Activated T-helper 2 cell treated with anti-CD3 and anti-CD28 coated beads, Interferon-gamma antibody, Interleukin-2, Interleukin-4, amounts not matched to agents 10 μg/mL and 5 μg/mL and 100 μg/mL, durations not matched to agents 14 hours and 24 hours and 36 hours (primary cell): ENCODE results near the gene MYRFL. TPM values are rescaled to one million over a fixed set of nuclear protein-coding genes. Genes with fewer than 3 reads are reported as not detected.

ENCODE experiments used
- DNase-seq: peaks from one replicate; pipeline ENCODE4 v3.0.0; 2021; ENCODE audit warnings: low spot score
- H3K27ac Mint-ChIP-seq: one replicate; pipeline ENCODE4 v1.8.0; 2021; ENCODE audit warnings: mixed read lengths
- H3K27me3 Mint-ChIP-seq: one replicate; pipeline ENCODE4 v1.8.0; 2021; ENCODE audit warnings: low read depth, mixed read lengths
- H3K36me3 Mint-ChIP-seq: one replicate; pipeline ENCODE4 v1.8.0; 2021; ENCODE audit warnings: low read depth, mixed read lengths
- H3K4me1 Mint-ChIP-seq: one replicate; pipeline ENCODE4 v1.8.0; 2021; ENCODE audit warnings: low read depth, mixed read lengths
- H3K4me3 Mint-ChIP-seq: one replicate; pipeline ENCODE4 v1.8.0; 2021; ENCODE audit warnings: low read depth, mild to moderate bottlenecking, moderate library complexity, mixed read lengths
- H3K9me3 Mint-ChIP-seq: one replicate; pipeline ENCODE4 v1.8.0; 2021; ENCODE audit warnings: mixed read lengths
- intact Hi-C: fragments of 100-400 bp; cut with micrococcal nuclease; formaldehyde crosslinking; loops from one replicate; pipeline ENCODE4 v1.15.1; 2023
- total RNA-seq: library from RNA; stranded (reverse); gene quantifications from 2 replicates; pipeline ENCODE4 v1.2.3, GENCODE V29; 2022

The MYRFL gene
- total RNA-seq, 1 donor from 2014 or later, result not detected

GRCh38 chr12:69966409-69966808 is 141.4 kb downstream of the MYRFL start:
- no peaks in the 10 kb centered on the region for H3K9me3 Mint-ChIP-seq
- H3K4me3 Mint-ChIP-seq, result no peak overlapping the region
- no peak overlapping the region for H3K27ac Mint-ChIP-seq
- H3K4me1 Mint-ChIP-seq, result no peaks in the 10 kb centered on the region
- H3K27me3 Mint-ChIP-seq, result no peaks in the 10 kb centered on the region
- H3K36me3 Mint-ChIP-seq, result no peaks in the 10 kb centered on the region
- intact Hi-C loops, result no loop called here
- DNase-seq, result no peak

- Mint-ChIP-seq H3K27ac (no peak overlapping the region), H3K4me3 (no peak overlapping the region), H3K27me3 (no peaks in the 10 kb centered on the region), H3K9me3 (no peaks in the 10 kb centered on the region), H3K36me3 (no peaks in the 10 kb centered on the region), H3K4me1 (no peaks in the 10 kb centered on the region)
- intact Hi-C loops, result no loop called here
- no peak for DNase-seq
These were observed 141.8 kb downstream of the MYRFL start for GRCh38 chr12:69966839-69967238.

GRCh38 chr12:69969011-69969410 is 144.0 kb downstream of the MYRFL start:
- Mint-ChIP-seq H3K4me3 (no peak overlapping the region), H3K36me3 (no peaks in the 10 kb centered on the region), H3K27me3 (no peaks in the 10 kb centered on the region), H3K9me3 (no peaks in the 10 kb centered on the region), H3K4me1 (no peaks in the 10 kb centered on the region), H3K27ac (no peak overlapping the region)
- no peak for DNase-seq
- intact Hi-C loops, result no loop called here

GRCh38 chr12:69972136-69972535 is 147.1 kb downstream of the MYRFL start:
- DNase-seq, result no peak
- no peaks in the 10 kb centered on the region for H3K9me3 Mint-ChIP-seq
- no peaks in the 10 kb centered on the region for H3K36me3 Mint-ChIP-seq
- intact Hi-C loops, result no loop called here
- H3K27ac Mint-ChIP-seq, result no peak overlapping the region
- H3K27me3 Mint-ChIP-seq, result no peaks in the 10 kb centered on the region
- no peaks in the 10 kb centered on the region for H3K4me1 Mint-ChIP-seq
- H3K4me3 Mint-ChIP-seq, result no peak overlapping the region

- Mint-ChIP-seq H3K36me3 (no peaks in the 10 kb centered on the region), H3K4me1 (no peaks in the 10 kb centered on the region), H3K27me3 (no peaks in the 10 kb centered on the region), H3K27ac (no peak overlapping the region), H3K9me3 (no peaks in the 10 kb centered on the region), H3K4me3 (no peak overlapping the region)
- DNase-seq, result no peak
- intact Hi-C loops, result no loop called here
These were observed 153.0 kb downstream of the MYRFL start for GRCh38 chr12:69978020-69978419.

GRCh38 chr12:69981881-69982475 is 157.0 kb downstream of the MYRFL start:
- H3K4me1 Mint-ChIP-seq, result no peaks in the 10 kb centered on the region
- DNase-seq, result no peak
- intact Hi-C loops, result no loop called here
- no peak overlapping the region for H3K4me3 Mint-ChIP-seq
- H3K9me3 Mint-ChIP-seq, result no peaks in the 10 kb centered on the region
- H3K27me3 Mint-ChIP-seq, result no peaks in the 10 kb centered on the region
- H3K27ac Mint-ChIP-seq, result no peak overlapping the region
- no peaks in the 10 kb centered on the region for H3K36me3 Mint-ChIP-seq

- no peaks in the 10 kb centered on the region for H3K27me3 Mint-ChIP-seq
- no peak overlapping the region for H3K4me3 Mint-ChIP-seq
- no peaks in the 10 kb centered on the region for H3K36me3 Mint-ChIP-seq
- H3K27ac Mint-ChIP-seq, result no peak overlapping the region
- intact Hi-C loops, result no loop called here
- no peak for DNase-seq
- H3K4me1 Mint-ChIP-seq, result no peaks in the 10 kb centered on the region
- no peaks in the 10 kb centered on the region for H3K9me3 Mint-ChIP-seq
These were observed 159.2 kb downstream of the MYRFL start for GRCh38 chr12:69984241-69984640.

GRCh38 chr12:69985656-69986055 is 160.6 kb downstream of the MYRFL start:
- no peaks in the 10 kb centered on the region for H3K4me1 Mint-ChIP-seq
- no peak overlapping the region for H3K4me3 Mint-ChIP-seq
- intact Hi-C loops, result no loop called here
- DNase-seq, result no peak
- no peak overlapping the region for H3K27ac Mint-ChIP-seq
- no peaks in the 10 kb centered on the region for H3K36me3 Mint-ChIP-seq
- no peaks in the 10 kb centered on the region for H3K27me3 Mint-ChIP-seq
- H3K9me3 Mint-ChIP-seq, result no peaks in the 10 kb centered on the region

- no peaks in the 10 kb centered on the region for H3K4me1 Mint-ChIP-seq
- no peaks in the 10 kb centered on the region for H3K27me3 Mint-ChIP-seq
- intact Hi-C loops, result no loop called here
- H3K4me3 Mint-ChIP-seq, result no peak overlapping the region
- no peak for DNase-seq
- no peak overlapping the region for H3K27ac Mint-ChIP-seq
- H3K9me3 Mint-ChIP-seq, result no peaks in the 10 kb centered on the region
- H3K36me3 Mint-ChIP-seq, result no peaks in the 10 kb centered on the region
These were observed 161.1 kb downstream of the MYRFL start for GRCh38 chr12:69986114-69986513.

GRCh38 chr12:69987579-69988091 is 162.6 kb downstream of the MYRFL start:
- Mint-ChIP-seq H3K36me3 (no peaks in the 10 kb centered on the region), H3K4me3 (no peak overlapping the region), H3K27ac (no peak overlapping the region)

GRCh38 chr12:69988481-69989321 is 163.7 kb downstream of the MYRFL start:
- H3K4me3 Mint-ChIP-seq, result no peak overlapping the region
- H3K36me3 Mint-ChIP-seq, result no peaks in the 10 kb centered on the region
- no peaks in the 10 kb centered on the region for H3K27me3 Mint-ChIP-seq
- H3K9me3 Mint-ChIP-seq, result no peaks in the 10 kb centered on the region
- intact Hi-C loops, result no loop called here
- no peak overlapping the region for H3K27ac Mint-ChIP-seq
- H3K4me1 Mint-ChIP-seq, result no peaks in the 10 kb centered on the region
- no peak for DNase-seq

More at GRCh38 chr12:69987579-69988091, 162.6 kb downstream of the MYRFL start:
- H3K27me3 Mint-ChIP-seq, result no peaks in the 10 kb centered on the region
- intact Hi-C loops, result no loop called here
- H3K4me1 Mint-ChIP-seq, result no peaks in the 10 kb centered on the region
- DNase-seq, result no peak
- no peaks in the 10 kb centered on the region for H3K9me3 Mint-ChIP-seq

- no peak for DNase-seq
- intact Hi-C loops, result no loop called here
- Mint-ChIP-seq H3K36me3 (no peaks in the 10 kb centered on the region), H3K27ac (no peak overlapping the region), H3K4me1 (no peaks in the 10 kb centered on the region), H3K27me3 (no peaks in the 10 kb centered on the region), H3K4me3 (no peak overlapping the region), H3K9me3 (no peaks in the 10 kb centered on the region)
These were observed 166.8 kb downstream of the MYRFL start for GRCh38 chr12:69991690-69992288.

GRCh38 chr12:69993433-69993832 is 168.4 kb downstream of the MYRFL start:
- no peak overlapping the region for H3K4me3 Mint-ChIP-seq
- no peak overlapping the region for H3K27ac Mint-ChIP-seq
- intact Hi-C loops, result no loop called here
- no peaks in the 10 kb centered on the region for H3K4me1 Mint-ChIP-seq
- no peaks in the 10 kb centered on the region for H3K9me3 Mint-ChIP-seq
- no peak for DNase-seq
- no peaks in the 10 kb centered on the region for H3K36me3 Mint-ChIP-seq
- no peaks in the 10 kb centered on the region for H3K27me3 Mint-ChIP-seq
